SK-N-SH treated with all-trans-retinoic acid at 6 μM for 48 hours (cell line): Measurements from ENCODE around the gene LPIN3.

ENCODE experiments used
- ATAC-seq: fragments of 200-7000 bp; cut with Tn5 transposase; 3 replicates; pipeline ENCODE4 v1.9.1; 2020; ENCODE audit warnings: mild to moderate bottlenecking, moderate library complexity
- ARNTL ChIP-seq: fragments of 450-650 bp; formaldehyde crosslinking; IDR thresholded peaks from 2 replicates; pipeline ENCODE4 v1.5.0; 2020; ENCODE audit warnings: low read depth, mild to moderate bottlenecking, moderate library complexity, borderline replicate concordance
- BACH2 ChIP-seq: fragments of 250-450 bp; sonication (Bioruptor Pico); IDR thresholded peaks from 2 replicates; pipeline ENCODE4 v1.9.0; 2021; ENCODE audit warnings: mild to moderate bottlenecking, borderline replicate concordance
- CSDC2 ChIP-seq: fragments of 250-450 bp; sonication (Bioruptor Pico); IDR thresholded peaks from 2 replicates; pipeline ENCODE4 v1.5.0; 2020; ENCODE audit warnings: mild to moderate bottlenecking, moderate library complexity
- CSRNP3 ChIP-seq: fragments of 250-450 bp; sonication (Bioruptor Pico); IDR thresholded peaks from 2 replicates; pipeline ENCODE4 v1.5.1; 2021; ENCODE audit warnings: mild to moderate bottlenecking, moderate library complexity
- ESRRG ChIP-seq: fragments of 250-450 bp; sonication (Bioruptor Pico); IDR thresholded peaks from 2 replicates; pipeline ENCODE4 v1.6.1; 2021; ENCODE audit warnings: mild to moderate bottlenecking
- GLIS3 ChIP-seq: fragments of 250-450 bp; sonication (Bioruptor Pico); IDR thresholded peaks from 2 replicates; pipeline ENCODE4 v1.5.0; 2020; ENCODE audit warnings: mild to moderate bottlenecking, moderate library complexity
- ISL1 ChIP-seq: fragments of 250-450 bp; sonication (Bioruptor Pico); IDR thresholded peaks from 2 replicates; pipeline ENCODE4 v2.1.2; 2022; ENCODE audit warnings: mild to moderate bottlenecking, moderate library complexity
- SNAI2 ChIP-seq: fragments of 250-450 bp; sonication (Bioruptor Pico); IDR thresholded peaks from 2 replicates; pipeline ENCODE4 v1.5.0; 2020; ENCODE audit warnings: mild to moderate bottlenecking, moderate library complexity
- TCF4 ChIP-seq: fragments of 250-450 bp; sonication (Bioruptor Pico); IDR thresholded peaks from 2 replicates; pipeline ENCODE4 v1.8.0; 2021; ENCODE audit warnings: mild to moderate bottlenecking, moderate library complexity, borderline replicate concordance
- TOX ChIP-seq: fragments of 250-450 bp; sonication (Bioruptor Pico); IDR thresholded peaks from 2 replicates; pipeline ENCODE4 v1.8.0; 2021; ENCODE audit warnings: mild to moderate bottlenecking, moderate library complexity, borderline replicate concordance
- ZC3H10 ChIP-seq: fragments of 250-450 bp; sonication (Bioruptor Pico); IDR thresholded peaks from 2 replicates; pipeline ENCODE4 v1.5.1; 2021; ENCODE audit warnings: mild to moderate bottlenecking, moderate library complexity
- ZFP3 ChIP-seq: fragments of 250-450 bp; sonication (Bioruptor Pico); IDR thresholded peaks from 2 replicates; pipeline ENCODE4 v1.5.0; 2020; ENCODE audit warnings: mild to moderate bottlenecking, moderate library complexity
- ZFP30 ChIP-seq: fragments of 450-650 bp; formaldehyde crosslinking; IDR thresholded peaks from 2 replicates; pipeline ENCODE4 v1.5.0; 2022; ENCODE audit warnings: mild to moderate bottlenecking, moderate library complexity
- ZNF565 ChIP-seq: fragments of 450-650 bp; formaldehyde crosslinking; conservative IDR thresholded peaks from 2 replicates; pipeline ENCODE4 v1.5.0; 2020; ENCODE audit warnings: low read depth, mild to moderate bottlenecking, moderate library complexity
- ZNF70 ChIP-seq: fragments of 450-650 bp; formaldehyde crosslinking; IDR thresholded peaks from 2 replicates; pipeline ENCODE4 v1.5.0; 2020; ENCODE audit warnings: mild to moderate bottlenecking, moderate library complexity
- ZNF8 ChIP-seq: fragments of 450-650 bp; formaldehyde crosslinking; IDR thresholded peaks from 2 replicates; pipeline ENCODE4 v1.5.0; 2020; ENCODE audit warnings: mild to moderate bottlenecking, moderate library complexity
- TF ChIP-seq, protein P1 (sequence below): fragments of 250-450 bp; sonication (Bioruptor Pico); IDR thresholded peaks from 2 replicates; pipeline ENCODE4 v1.5.0; 2020; ENCODE audit warnings: mild to moderate bottlenecking, moderate library complexity
- TF ChIP-seq, protein P2 (sequence below): fragments of 250-450 bp; sonication (Bioruptor Pico); IDR thresholded peaks from 2 replicates; pipeline ENCODE4 v1.8.0; 2020; ENCODE audit warnings: mild to moderate bottlenecking, moderate library complexity, borderline replicate concordance
- TF ChIP-seq, protein P3 (sequence below): fragments of 250-450 bp; sonication (Bioruptor Pico); IDR thresholded peaks from 2 replicates; pipeline ENCODE4 v1.5.1; 2020; ENCODE audit warnings: low read depth, mild to moderate bottlenecking, moderate library complexity

Gene LPIN3

DNA sequence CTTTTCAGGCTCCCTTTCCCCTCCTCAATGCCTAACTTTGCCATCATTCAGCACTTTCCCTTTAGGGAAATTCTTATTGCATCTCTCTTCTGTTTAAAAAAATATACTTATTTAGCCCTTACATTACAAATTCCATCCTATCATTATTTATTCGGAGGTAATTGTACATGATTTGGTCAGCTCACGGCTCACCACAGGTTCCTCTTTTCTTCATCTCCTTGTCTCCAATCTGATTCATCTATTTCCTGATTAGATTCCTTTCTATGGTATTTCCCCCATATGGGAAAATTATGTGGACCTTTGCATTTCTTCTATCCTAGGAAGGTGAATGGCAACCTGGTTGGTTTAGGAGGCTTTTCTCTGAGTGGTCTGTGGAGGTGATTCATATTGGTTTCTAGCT lies 38.9 kb downstream of the LPIN3 start:
- TF ChIP-seq SNAI2 (CRISPR knock-in tag) (no peak), BACH2 (no peak), ARNTL (CRISPR knock-in tag) (no peak), ZFP3 (CRISPR knock-in tag) (no peak), TOX (CRISPR knock-in tag) (no peak), CSRNP3 (CRISPR knock-in tag) (no peak), CSDC2 (CRISPR knock-in tag) (no peak), ZFP30 (CRISPR knock-in tag) (no peak), GLIS3 (CRISPR knock-in tag) (no peak), ZNF565 (CRISPR knock-in tag) (no peak), ZC3H10 (CRISPR knock-in tag) (no peak), ISL1 (CRISPR knock-in tag) (no peak), TCF4 (CRISPR knock-in tag) (no peak), ZNF70 (CRISPR knock-in tag) (no peak)
- TF ChIP-seq, protein P1, sequence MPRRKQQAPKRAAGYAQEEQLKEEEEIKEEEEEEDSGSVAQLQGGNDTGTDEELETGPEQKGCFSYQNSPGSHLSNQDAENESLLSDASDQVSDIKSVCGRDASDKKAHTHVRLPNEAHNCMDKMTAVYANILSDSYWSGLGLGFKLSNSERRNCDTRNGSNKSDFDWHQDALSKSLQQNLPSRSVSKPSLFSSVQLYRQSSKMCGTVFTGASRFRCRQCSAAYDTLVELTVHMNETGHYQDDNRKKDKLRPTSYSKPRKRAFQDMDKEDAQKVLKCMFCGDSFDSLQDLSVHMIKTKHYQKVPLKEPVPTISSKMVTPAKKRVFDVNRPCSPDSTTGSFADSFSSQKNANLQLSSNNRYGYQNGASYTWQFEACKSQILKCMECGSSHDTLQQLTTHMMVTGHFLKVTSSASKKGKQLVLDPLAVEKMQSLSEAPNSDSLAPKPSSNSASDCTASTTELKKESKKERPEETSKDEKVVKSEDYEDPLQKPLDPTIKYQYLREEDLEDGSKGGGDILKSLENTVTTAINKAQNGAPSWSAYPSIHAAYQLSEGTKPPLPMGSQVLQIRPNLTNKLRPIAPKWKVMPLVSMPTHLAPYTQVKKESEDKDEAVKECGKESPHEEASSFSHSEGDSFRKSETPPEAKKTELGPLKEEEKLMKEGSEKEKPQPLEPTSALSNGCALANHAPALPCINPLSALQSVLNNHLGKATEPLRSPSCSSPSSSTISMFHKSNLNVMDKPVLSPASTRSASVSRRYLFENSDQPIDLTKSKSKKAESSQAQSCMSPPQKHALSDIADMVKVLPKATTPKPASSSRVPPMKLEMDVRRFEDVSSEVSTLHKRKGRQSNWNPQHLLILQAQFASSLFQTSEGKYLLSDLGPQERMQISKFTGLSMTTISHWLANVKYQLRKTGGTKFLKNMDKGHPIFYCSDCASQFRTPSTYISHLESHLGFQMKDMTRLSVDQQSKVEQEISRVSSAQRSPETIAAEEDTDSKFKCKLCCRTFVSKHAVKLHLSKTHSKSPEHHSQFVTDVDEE, result no peak
- TF ChIP-seq, protein P2, sequence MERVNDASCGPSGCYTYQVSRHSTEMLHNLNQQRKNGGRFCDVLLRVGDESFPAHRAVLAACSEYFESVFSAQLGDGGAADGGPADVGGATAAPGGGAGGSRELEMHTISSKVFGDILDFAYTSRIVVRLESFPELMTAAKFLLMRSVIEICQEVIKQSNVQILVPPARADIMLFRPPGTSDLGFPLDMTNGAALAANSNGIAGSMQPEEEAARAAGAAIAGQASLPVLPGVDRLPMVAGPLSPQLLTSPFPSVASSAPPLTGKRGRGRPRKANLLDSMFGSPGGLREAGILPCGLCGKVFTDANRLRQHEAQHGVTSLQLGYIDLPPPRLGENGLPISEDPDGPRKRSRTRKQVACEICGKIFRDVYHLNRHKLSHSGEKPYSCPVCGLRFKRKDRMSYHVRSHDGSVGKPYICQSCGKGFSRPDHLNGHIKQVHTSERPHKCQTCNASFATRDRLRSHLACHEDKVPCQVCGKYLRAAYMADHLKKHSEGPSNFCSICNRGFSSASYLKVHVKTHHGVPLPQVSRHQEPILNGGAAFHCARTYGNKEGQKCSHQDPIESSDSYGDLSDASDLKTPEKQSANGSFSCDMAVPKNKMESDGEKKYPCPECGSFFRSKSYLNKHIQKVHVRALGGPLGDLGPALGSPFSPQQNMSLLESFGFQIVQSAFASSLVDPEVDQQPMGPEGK (CRISPR knock-in tag), result no peak
- TF ChIP-seq, protein P3, sequence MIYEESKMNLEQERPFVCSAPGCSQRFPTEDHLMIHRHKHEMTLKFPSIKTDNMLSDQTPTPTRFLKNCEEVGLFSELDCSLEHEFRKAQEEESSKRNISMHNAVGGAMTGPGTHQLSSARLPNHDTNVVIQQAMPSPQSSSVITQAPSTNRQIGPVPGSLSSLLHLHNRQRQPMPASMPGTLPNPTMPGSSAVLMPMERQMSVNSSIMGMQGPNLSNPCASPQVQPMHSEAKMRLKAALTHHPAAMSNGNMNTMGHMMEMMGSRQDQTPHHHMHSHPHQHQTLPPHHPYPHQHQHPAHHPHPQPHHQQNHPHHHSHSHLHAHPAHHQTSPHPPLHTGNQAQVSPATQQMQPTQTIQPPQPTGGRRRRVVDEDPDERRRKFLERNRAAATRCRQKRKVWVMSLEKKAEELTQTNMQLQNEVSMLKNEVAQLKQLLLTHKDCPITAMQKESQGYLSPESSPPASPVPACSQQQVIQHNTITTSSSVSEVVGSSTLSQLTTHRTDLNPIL (CRISPR knock-in tag), result no peak
- ATAC-seq, result no peak

DNA sequence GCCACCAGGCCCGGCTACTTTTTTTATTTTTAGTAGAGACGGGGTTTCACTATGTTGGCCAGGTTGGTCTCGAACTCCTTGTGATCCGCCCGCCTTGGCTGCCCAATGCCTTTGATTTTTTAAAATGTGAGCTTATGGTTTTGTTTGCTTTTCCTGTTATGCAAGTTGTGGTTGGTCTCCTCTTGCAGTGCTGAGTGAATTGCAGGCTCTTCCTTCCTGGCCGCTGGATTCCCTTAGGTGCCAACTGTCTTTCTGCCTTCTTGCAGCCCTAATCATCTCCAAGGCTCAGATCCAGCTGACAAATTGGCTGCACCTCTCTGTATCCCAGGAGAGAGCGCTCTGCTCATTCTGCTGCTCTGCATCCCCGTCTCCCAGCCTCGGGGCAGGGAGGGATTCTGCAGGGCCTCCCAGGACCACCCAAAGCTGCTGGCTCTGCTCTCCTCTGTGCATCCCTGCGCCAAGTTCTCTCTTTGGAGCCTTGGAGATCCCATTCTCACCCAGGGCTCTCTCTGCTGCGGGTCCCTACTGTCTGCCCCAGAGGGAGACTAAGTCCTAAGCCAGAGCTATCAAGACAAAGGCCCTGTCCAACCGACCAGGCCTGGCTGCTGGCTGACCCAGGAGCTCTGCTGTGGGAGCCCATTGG lies 40.1 kb downstream of the LPIN3 start:
- no peak for ATAC-seq
- TF ChIP-seq, protein P2 (CRISPR knock-in tag), result no peak
- TF ChIP-seq CSDC2 (CRISPR knock-in tag) (no peak), GLIS3 (CRISPR knock-in tag) (no peak), ZFP30 (CRISPR knock-in tag) (no peak), ZNF8 (CRISPR knock-in tag) (no peak), ISL1 (CRISPR knock-in tag) (no peak), CSRNP3 (CRISPR knock-in tag) (no peak), ESRRG (CRISPR knock-in tag) (no peak), ZNF565 (CRISPR knock-in tag) (no peak)
